Neuronal stem cell (in vitro differentiated cells): Measurements from ENCODE around the gene SMARCA2.

Experiments used
- DNase-seq: peaks from one replicate; pipeline ENCODE4 v3.0.0-alpha.2; 2013; ENCODE audit warnings: low spot score
- H2AFZ ChIP-seq: one replicate; pipeline ENCODE4 v1.6.1; 2013; ENCODE audit warnings: mild to moderate bottlenecking, low read length, inconsistent platforms
- H2AK5ac ChIP-seq: 2 replicates; pipeline ENCODE4 v1.6.1; 2013; ENCODE audit warnings: low read depth, mild to moderate bottlenecking, inconsistent platforms, low read length, moderate library complexity, mixed read lengths
- H2BK120ac ChIP-seq: 2 replicates; pipeline ENCODE4 v1.6.1; 2013; ENCODE audit warnings: low read depth, mild to moderate bottlenecking, inconsistent platforms, low read length, moderate library complexity, mixed read lengths
- H2BK12ac ChIP-seq: one replicate; pipeline ENCODE4 v1.6.1; 2013; ENCODE audit warnings: low read length, inconsistent platforms
- H2BK15ac ChIP-seq: 2 replicates; pipeline ENCODE4 v1.6.1; 2013; ENCODE audit warnings: mild to moderate bottlenecking, low read length, inconsistent platforms, mixed read lengths
- H2BK5ac ChIP-seq: one replicate; pipeline ENCODE4 v1.6.1; 2013; ENCODE audit warnings: inconsistent platforms, mild to moderate bottlenecking, low read length, moderate library complexity
- H3K14ac ChIP-seq: one replicate; pipeline ENCODE4 v1.6.1; 2013; ENCODE audit warnings: low read length, inconsistent platforms
- H3K18ac ChIP-seq: 2 replicates; pipeline ENCODE4 v1.6.1; 2013; ENCODE audit warnings: low read length, inconsistent platforms
- H3K23ac ChIP-seq: 2 replicates; pipeline ENCODE4 v1.6.1; 2013; ENCODE audit warnings: low read depth, mild to moderate bottlenecking, mixed read lengths, low read length, inconsistent platforms; ENCODE audit not compliant: poor library complexity
- H3K27ac ChIP-seq: replicated peaks from 3 replicates; pipeline ENCODE4 v1.5.1; 2013; ENCODE audit warnings: low read length, inconsistent platforms
- H3K27me3 ChIP-seq, 3 experiments: 2 replicates each; pipeline ENCODE4 v1.6.1; 2013; ENCODE audit warnings: low read length in 3 of 3, mild to moderate bottlenecking in 2 of 3, inconsistent platforms in 1 of 3, low read depth in 1 of 3, mixed read lengths in 1 of 3, moderate library complexity in 1 of 3; ENCODE audit not compliant: control insufficient read depth in 3 of 3, insufficient read depth in 3 of 3
- H3K36me3 ChIP-seq, 2 donors: replicated peaks in 1 of 2; 2 replicates each; pipeline ENCODE4 v1.6.1; 2013; ENCODE audit warnings: low read length in 2 of 2; ENCODE audit not compliant: control insufficient read depth in 2 of 2, insufficient read depth in 2 of 2
- H3K4ac ChIP-seq: 2 replicates; pipeline ENCODE4 v1.6.1; 2013; ENCODE audit warnings: inconsistent platforms, mild to moderate bottlenecking, low read length, moderate library complexity
- H3K4me1 ChIP-seq, 2 donors: 1 replicate in 1 of 2; 2 replicates in 1 of 2; pipeline ENCODE4 v1.6.1; 2013; ENCODE audit warnings: low read length in 2 of 2, low read depth in 1 of 2; ENCODE audit not compliant: control insufficient read depth in 2 of 2, insufficient read depth in 1 of 2
- H3K4me2 ChIP-seq: one replicate; pipeline ENCODE4 v1.6.1; 2013; ENCODE audit warnings: mild to moderate bottlenecking, low read length, inconsistent platforms; ENCODE audit not compliant: insufficient read depth, poor library complexity, severe bottlenecking
- H3K4me3 ChIP-seq, 2 donors: 2 replicates each; pipeline ENCODE4 v1.5.1; 2013; ENCODE audit warnings: low read length in 2 of 2, mild to moderate bottlenecking in 2 of 2, inconsistent platforms in 1 of 2, moderate library complexity in 1 of 2
- H3K79me1 ChIP-seq: one replicate; pipeline ENCODE4 v1.6.1; 2013; ENCODE audit warnings: low read depth, mild to moderate bottlenecking, inconsistent platforms, low read length, moderate library complexity
- H3K9ac ChIP-seq: one replicate; pipeline ENCODE4 v1.6.1; 2013; ENCODE audit warnings: mild to moderate bottlenecking, low read depth, low read length, inconsistent platforms; ENCODE audit not compliant: poor library complexity
- H3K9me3 ChIP-seq, 2 donors: replicated peaks in 1 of 2; 2 replicates each; pipeline versions ENCODE3 to v1.6.1; 2013; ENCODE audit warnings: low read length in 2 of 2, mild to moderate bottlenecking in 2 of 2, inconsistent platforms in 1 of 2, low read depth in 1 of 2, mixed read lengths in 1 of 2, moderate library complexity in 1 of 2; ENCODE audit not compliant: control insufficient read depth in 2 of 2, insufficient read depth in 1 of 2
- H4K8ac ChIP-seq: one replicate; pipeline ENCODE4 v1.6.1; 2013; ENCODE audit warnings: low read depth, mild to moderate bottlenecking, inconsistent platforms, low read length, moderate library complexity
- H4K91ac ChIP-seq: one replicate; pipeline ENCODE4 v1.6.1; 2013; ENCODE audit warnings: low read length, low read depth, mild to moderate bottlenecking, inconsistent platforms; ENCODE audit not compliant: poor library complexity
- WGBS, 2 donors: extraction: QIAGEN DNeasy Blood & Tissue Kit; methylation state at CpG; one replicate each; pipeline ENCODE4 v1.1.7; 2013; ENCODE audit warnings: missing lambda C conversion rate in 2 of 2, mixed read lengths in 1 of 2; ENCODE audit not compliant: insufficient read length in 2 of 2, insufficient replicate concordance in 1 of 2; ENCODE audit errors: extremely low coverage in 2 of 2; 5-methylcytosine and 5-hydroxymethylcytosine counted together

SMARCA2 gene

DNA sequence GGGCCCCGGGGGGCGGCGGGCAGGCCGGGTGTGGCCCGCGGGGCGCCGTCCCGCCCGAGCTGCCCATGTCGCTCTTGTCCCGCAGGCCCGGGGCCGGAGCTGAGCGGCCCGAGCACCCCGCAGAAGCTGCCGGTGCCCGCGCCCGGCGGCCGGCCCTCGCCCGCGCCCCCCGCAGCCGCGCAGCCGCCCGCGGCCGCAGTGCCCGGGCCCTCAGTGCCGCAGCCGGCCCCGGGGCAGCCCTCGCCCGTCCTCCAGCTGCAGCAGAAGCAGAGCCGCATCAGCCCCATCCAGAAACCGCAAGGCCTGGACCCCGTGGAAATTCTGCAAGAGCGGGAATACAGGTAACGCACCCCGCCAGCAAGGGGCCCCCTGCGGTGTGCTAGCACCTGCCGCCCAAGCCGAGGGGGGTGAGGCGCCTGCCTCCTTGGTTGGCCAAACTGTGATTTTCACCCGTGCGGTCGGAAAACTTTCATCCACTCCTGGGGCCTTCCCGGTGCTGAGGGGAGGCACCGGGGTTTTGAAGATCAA lies 32.1 kb downstream of the SMARCA2 start:
- peak overlapping the region; percentile 71 for H3K18ac ChIP-seq
- no peak overlapping the region for H2BK12ac ChIP-seq
- H3K36me3 ChIP-seq, result no peaks in the 10 kb centered on the region
- H3K23ac ChIP-seq, result no peak overlapping the region
- no peak overlapping the region for H2BK5ac ChIP-seq
- H3K4ac ChIP-seq, result no peak overlapping the region
- no peaks in the 10 kb centered on the region for H3K79me1 ChIP-seq
- peak overlapping the region in 1 of 2 donors; percentile 60 for H3K4me3 ChIP-seq
- no peak overlapping the region for H2AFZ ChIP-seq
- H3K27me3 ChIP-seq, result peaks cover 0 to 51% (median 17%) of the 10 kb centered on the region in 3 experiments
- no peak for DNase-seq
- no peak overlapping the region for H3K27ac ChIP-seq
- H3K4me1 ChIP-seq, result peaks cover 0 to 4% of the 10 kb centered on the region in 2 donors
- no peak overlapping the region for H4K91ac ChIP-seq
- no peak overlapping the region for H3K14ac ChIP-seq
- H4K8ac ChIP-seq, result no peak overlapping the region
- no peak overlapping the region for H2BK15ac ChIP-seq
- H3K4me2 ChIP-seq, result peak overlapping the region; percentile 60
- H3K9me3 ChIP-seq, result no peaks in the 10 kb centered on the region
- H2AK5ac ChIP-seq, result no peak overlapping the region
- peak overlapping the region; percentile 21 for H3K9ac ChIP-seq
- H2BK120ac ChIP-seq, result no peak overlapping the region
- WGBS, 2 donors, result no CpG with 5 or more reads among the region's 54 CpGs

DNA sequence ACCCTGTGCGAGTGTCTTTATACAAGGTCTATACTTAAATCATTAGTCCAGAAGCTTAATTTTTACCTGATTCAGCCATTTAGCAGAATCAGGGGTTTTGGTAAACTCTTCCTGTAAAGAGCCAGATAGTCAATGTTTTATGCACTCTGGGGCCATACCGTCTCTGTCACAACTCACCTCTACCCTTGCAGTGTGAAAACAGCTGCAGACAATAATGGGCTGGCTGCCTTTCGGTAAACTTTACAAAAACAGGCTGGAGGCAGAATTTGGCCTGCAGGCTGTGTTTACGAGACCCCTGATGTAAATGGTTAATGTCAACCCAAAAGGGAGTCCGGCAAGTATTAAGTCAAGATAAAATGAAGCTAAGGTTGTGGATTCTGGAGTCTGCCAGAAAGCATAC lies 32.8 kb downstream of the SMARCA2 start:
- Histone ChIP-seq H3K23ac (no peak overlapping the region), H3K18ac (no peak overlapping the region), H3K36me3 (no peaks in the 10 kb centered on the region), H4K91ac (no peak overlapping the region), H4K8ac (no peak overlapping the region), H3K4me2 (no peak overlapping the region), H3K14ac (no peak overlapping the region), H3K27ac (no peak overlapping the region), H3K4me3 (no peak overlapping the region), H2AK5ac (no peak overlapping the region), H2AFZ (no peak overlapping the region), H3K9me3 (no peaks in the 10 kb centered on the region), H3K4me1 (peaks cover 0 to 4% of the 10 kb centered on the region in 2 donors), H3K9ac (no peak overlapping the region), H2BK5ac (no peak overlapping the region), H2BK12ac (no peak overlapping the region), H3K4ac (no peak overlapping the region), H3K79me1 (no peaks in the 10 kb centered on the region), H2BK15ac (no peak overlapping the region), H2BK120ac (no peak overlapping the region), H3K27me3 (peaks cover 0 to 51% (median 17%) of the 10 kb centered on the region in 3 experiments)
- DNase-seq, result no peak
- WGBS, 2 donors, result no CpG with 5 or more reads among the region's 5 CpGs

DNA sequence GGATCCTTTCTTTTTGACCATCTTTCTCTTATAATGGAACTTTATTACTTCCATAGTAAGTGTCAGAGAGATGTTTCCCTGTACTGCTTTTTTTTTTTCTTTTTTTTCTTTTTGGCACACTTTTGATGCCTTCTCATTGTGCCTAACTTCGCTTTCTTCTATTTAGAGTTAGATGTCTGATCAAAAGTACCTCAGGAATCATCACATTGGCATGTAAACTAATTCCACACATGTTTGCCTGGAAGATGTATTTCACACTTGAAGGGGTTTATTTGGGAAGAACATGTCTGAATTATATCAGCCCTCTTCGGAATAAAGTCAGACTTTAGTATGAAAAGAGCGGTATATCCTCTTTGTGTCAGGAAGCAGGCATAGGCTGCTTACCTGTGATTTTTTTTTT lies 35.1 kb downstream of the SMARCA2 start:
- Histone ChIP-seq H2BK12ac (no peak overlapping the region), H2AFZ (no peak overlapping the region), H2BK120ac (no peak overlapping the region), H3K4me2 (no peak overlapping the region), H2BK5ac (no peak overlapping the region), H4K8ac (no peak overlapping the region), H3K9me3 (no peaks in the 10 kb centered on the region), H3K27ac (no peak overlapping the region), H3K4me1 (peaks cover 0 to under 1% of the 10 kb centered on the region in 2 donors), H3K79me1 (no peaks in the 10 kb centered on the region), H3K4ac (no peak overlapping the region), H3K23ac (no peak overlapping the region), H2AK5ac (no peak overlapping the region), H3K36me3 (no peaks in the 10 kb centered on the region), H4K91ac (no peak overlapping the region), H3K18ac (no peak overlapping the region), H3K27me3 (peaks cover 0 to 44% (median 17%) of the 10 kb centered on the region in 3 experiments), H3K14ac (no peak overlapping the region), H2BK15ac (no peak overlapping the region), H3K9ac (no peak overlapping the region), H3K4me3 (no peak overlapping the region)
- no CpG with 5 or more reads among the region's 3 CpGs for WGBS, 2 donors
- DNase-seq, result no peak

DNA sequence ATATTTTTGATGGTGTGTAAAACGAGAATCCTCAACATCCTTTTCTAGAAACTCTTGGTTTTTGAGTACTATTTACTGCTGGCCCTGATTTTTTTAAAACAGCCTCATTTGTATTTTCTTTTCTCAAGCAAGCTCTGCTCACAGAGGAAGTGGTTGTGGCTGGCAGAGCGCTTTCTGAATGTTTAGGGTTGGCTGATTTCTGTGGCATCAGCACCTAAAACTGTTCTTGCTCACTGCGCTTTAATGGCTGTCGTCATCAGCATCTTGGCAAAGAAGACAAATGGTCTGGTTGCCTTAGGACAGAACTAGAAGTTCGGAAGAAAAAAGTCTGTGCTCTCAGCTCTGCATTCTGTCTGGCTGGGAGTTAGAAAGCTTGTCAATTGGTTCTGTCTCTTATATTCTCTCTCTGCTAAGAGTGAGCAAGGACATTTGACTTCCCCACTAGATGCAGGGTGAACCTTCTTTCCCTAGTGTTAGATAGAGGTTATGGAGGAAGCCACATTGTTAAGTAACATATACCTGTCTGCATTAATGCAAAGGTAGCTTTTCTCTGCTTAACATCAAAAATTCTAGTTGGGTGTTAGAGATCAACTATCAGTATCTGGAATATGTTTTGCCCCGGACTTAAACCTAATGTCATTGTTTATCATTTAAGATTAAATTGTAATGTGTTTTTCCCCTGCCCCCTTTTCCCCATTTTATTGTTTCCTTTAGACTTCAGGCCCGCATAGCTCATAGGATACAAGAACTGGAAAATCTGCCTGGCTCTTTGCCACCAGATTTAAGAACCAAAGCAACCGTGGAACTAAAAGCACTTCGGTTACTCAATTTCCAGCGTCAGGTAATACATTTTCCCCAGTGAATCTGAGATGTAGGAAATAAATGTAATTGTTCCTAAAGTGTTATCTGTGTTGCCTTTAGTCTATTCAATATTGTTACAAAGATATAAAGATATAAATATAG lies 39.0 kb downstream of the SMARCA2 start:
- Histone ChIP-seq H3K79me1 (no peaks in the 10 kb centered on the region), H3K4me2 (no peak overlapping the region), H3K27ac (no peak overlapping the region), H4K8ac (no peak overlapping the region), H4K91ac (no peak overlapping the region), H3K4me3 (no peak overlapping the region), H3K27me3 (peaks cover 0 to 12% (median 0%) of the 10 kb centered on the region in 3 experiments), H3K23ac (no peak overlapping the region), H2BK15ac (no peak overlapping the region), H2AK5ac (no peak overlapping the region), H3K14ac (no peak overlapping the region), H3K9ac (no peak overlapping the region), H2BK12ac (no peak overlapping the region), H3K18ac (no peak overlapping the region), H2BK120ac (no peak overlapping the region), H3K4ac (no peak overlapping the region), H3K4me1 (peaks cover 0 to 4% of the 10 kb centered on the region in 2 donors), H3K9me3 (no peaks in the 10 kb centered on the region), H2BK5ac (no peak overlapping the region), H2AFZ (peak overlapping the region; percentile 25), H3K36me3 (no peaks in the 10 kb centered on the region)
- no CpG with 5 or more reads among the region's 10 CpGs for WGBS, 2 donors
- DNase-seq, result no peak
